Osteocyte (in vitro differentiated cells): ENCODE measurements around the gene CC2D2A. TPM values are rescaled to one million over a fixed set of nuclear protein-coding genes. Genes with fewer than 3 reads are reported as not detected.

ENCODE experiments used
- DNase-seq: peaks from one replicate; pipeline ENCODE4 v3.0.0; 2021; ENCODE audit warnings: mixed read lengths; ENCODE audit not compliant: unreplicated experiment; ENCODE audit errors: extremely low spot score
- H3K27ac Mint-ChIP-seq: one replicate; pipeline ENCODE4 v1.8.0; 2021; ENCODE audit warnings: mild to moderate bottlenecking, mixed read lengths; ENCODE audit not compliant: unreplicated experiment
- H3K27me3 Mint-ChIP-seq: one replicate; pipeline ENCODE4 v1.8.0; 2021; ENCODE audit warnings: mixed read lengths; ENCODE audit not compliant: unreplicated experiment
- H3K36me3 Mint-ChIP-seq: one replicate; pipeline ENCODE4 v1.8.0; 2021; ENCODE audit warnings: mixed read lengths; ENCODE audit not compliant: unreplicated experiment
- H3K4me1 Mint-ChIP-seq: one replicate; pipeline ENCODE4 v1.8.0; 2021; ENCODE audit warnings: mixed read lengths; ENCODE audit not compliant: unreplicated experiment
- H3K4me3 Mint-ChIP-seq: one replicate; pipeline ENCODE4 v1.8.0; 2021; ENCODE audit warnings: mild to moderate bottlenecking, moderate library complexity, mixed read lengths; ENCODE audit not compliant: unreplicated experiment
- H3K9me3 Mint-ChIP-seq: one replicate; pipeline ENCODE4 v1.8.0; 2021; ENCODE audit warnings: mixed read lengths; ENCODE audit not compliant: unreplicated experiment
- total RNA-seq: library from RNA; stranded (reverse); gene quantifications from 2 replicates; pipeline ENCODE4 v1.2.1, GENCODE V29; 2021
- TF ChIP-seq, protein P1 (sequence below): fragments of 200-600 bp; sonication (generic); IDR thresholded peaks from 2 replicates; pipeline ENCODE4 v1.5.0; 2021; ENCODE audit warnings: antibody characterized with exemption, mild to moderate bottlenecking, moderate library complexity

CC2D2A gene
- total RNA-seq, 1 donor from 2014 or later = 31.2 TPM

DNA sequence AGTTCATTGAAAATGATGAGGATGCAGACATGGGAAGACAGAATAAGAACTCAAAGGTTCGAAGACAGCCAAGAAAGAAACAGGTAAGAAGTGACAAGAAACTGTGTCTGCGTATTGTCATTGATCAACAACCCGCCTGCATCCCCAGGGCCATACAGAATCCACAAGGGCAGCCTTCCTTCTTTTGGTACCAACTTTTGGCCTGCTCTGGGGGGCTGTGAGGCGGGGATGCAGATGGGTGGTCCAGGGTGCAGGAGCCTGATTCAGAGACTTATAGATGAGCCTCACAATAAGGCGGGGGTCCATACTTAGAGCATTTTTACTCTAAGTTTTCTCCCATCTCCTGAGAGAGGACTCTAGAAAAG, 9.0 kb downstream of the CC2D2A start:
- Mint-ChIP-seq H3K36me3 (peaks cover 20% of the 10 kb centered on the region), H3K4me3 (peak overlapping the region; percentile 86), H3K4me1 (peaks cover 34% of the 10 kb centered on the region), H3K9me3 (peaks cover 4% of the 10 kb centered on the region), H3K27ac (peak overlapping the region; percentile 89), H3K27me3 (no peaks in the 10 kb centered on the region)
- DNase-seq = no peak
- TF ChIP-seq, protein P1, sequence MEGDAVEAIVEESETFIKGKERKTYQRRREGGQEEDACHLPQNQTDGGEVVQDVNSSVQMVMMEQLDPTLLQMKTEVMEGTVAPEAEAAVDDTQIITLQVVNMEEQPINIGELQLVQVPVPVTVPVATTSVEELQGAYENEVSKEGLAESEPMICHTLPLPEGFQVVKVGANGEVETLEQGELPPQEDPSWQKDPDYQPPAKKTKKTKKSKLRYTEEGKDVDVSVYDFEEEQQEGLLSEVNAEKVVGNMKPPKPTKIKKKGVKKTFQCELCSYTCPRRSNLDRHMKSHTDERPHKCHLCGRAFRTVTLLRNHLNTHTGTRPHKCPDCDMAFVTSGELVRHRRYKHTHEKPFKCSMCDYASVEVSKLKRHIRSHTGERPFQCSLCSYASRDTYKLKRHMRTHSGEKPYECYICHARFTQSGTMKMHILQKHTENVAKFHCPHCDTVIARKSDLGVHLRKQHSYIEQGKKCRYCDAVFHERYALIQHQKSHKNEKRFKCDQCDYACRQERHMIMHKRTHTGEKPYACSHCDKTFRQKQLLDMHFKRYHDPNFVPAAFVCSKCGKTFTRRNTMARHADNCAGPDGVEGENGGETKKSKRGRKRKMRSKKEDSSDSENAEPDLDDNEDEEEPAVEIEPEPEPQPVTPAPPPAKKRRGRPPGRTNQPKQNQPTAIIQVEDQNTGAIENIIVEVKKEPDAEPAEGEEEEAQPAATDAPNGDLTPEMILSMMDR = no peak

- DNase-seq = peak; percentile 88
- peak overlapping the region; percentile 86 for H3K4me3 Mint-ChIP-seq
- H3K27ac Mint-ChIP-seq = peak overlapping the region; percentile 89
- no peaks in the 10 kb centered on the region for H3K27me3 Mint-ChIP-seq
- H3K36me3 Mint-ChIP-seq = peaks cover 23% of the 10 kb centered on the region
- peaks cover 40% of the 10 kb centered on the region for H3K4me1 Mint-ChIP-seq
- TF ChIP-seq, protein P1 = peak; percentile 84
- peaks cover 4% of the 10 kb centered on the region for H3K9me3 Mint-ChIP-seq
Measured at GRCh38 chr4:15479089-15479912, 9.6 kb downstream of the CC2D2A start.

DNA sequence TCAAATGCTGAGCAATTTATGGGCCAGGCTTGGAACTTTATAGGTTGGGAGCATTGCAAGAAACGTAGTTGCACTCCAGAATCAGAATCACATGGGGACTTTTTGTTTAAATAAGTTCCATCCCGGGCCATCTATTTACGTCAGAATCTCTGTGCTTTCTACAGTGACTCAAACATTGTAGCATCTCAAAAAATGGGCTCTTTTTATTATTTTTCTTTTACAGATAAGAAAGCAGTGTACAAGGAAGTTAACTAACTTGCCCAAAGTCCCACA, 10.2 kb downstream of the CC2D2A start:
- H3K27me3 Mint-ChIP-seq = no peaks in the 10 kb centered on the region
- DNase-seq = no peak
- TF ChIP-seq, protein P1 = no peak
- H3K27ac Mint-ChIP-seq = peak overlapping the region; percentile 89
- H3K4me1 Mint-ChIP-seq = peaks cover 40% of the 10 kb centered on the region
- peaks cover 29% of the 10 kb centered on the region for H3K36me3 Mint-ChIP-seq
- peaks cover 4% of the 10 kb centered on the region for H3K9me3 Mint-ChIP-seq
- peak overlapping the region; percentile 86 for H3K4me3 Mint-ChIP-seq

DNA sequence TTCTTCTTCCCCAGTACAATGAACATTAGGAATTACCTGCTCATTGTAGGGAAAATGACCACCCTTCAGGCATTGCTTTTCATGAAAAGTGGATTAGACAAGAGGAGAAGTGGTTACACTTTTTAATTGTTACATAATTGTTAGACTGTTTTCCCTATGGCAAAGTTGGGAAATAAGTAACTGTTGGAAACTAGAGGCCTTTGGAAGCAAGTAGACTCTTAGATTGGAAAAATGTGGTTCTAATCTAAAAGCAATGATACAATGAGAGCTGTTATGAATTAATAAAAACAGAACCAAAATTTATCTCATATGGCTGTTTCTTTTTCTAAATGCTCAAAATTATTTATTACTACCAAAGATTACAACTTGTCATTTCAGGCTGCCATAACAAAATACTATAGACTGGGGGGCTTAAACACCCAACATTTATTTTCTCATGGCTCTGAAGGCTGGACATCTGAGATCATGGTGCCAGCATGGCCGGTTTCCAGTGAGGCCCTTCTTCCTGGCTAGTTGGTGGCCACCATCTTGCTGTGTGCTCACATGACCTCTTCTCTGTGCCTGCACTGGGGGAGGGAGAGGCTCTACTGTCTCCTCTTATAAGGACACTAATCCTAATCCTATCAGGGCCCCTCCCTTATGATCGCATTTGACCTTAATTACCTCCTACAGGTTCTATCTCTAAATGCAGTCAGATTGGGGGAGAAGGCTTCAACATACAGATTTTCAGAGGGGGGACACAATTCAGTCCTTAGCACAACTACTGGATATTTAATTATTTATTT, 12.5 kb downstream of the CC2D2A start:
- peaks cover 50% of the 10 kb centered on the region for H3K36me3 Mint-ChIP-seq
- peaks cover 27% of the 10 kb centered on the region for H3K9me3 Mint-ChIP-seq
- H3K4me3 Mint-ChIP-seq = no peak overlapping the region
- H3K27me3 Mint-ChIP-seq = no peaks in the 10 kb centered on the region
- DNase-seq = no peak
- no peak overlapping the region for H3K27ac Mint-ChIP-seq
- TF ChIP-seq, protein P1 = no peak
- H3K4me1 Mint-ChIP-seq = peaks cover 40% of the 10 kb centered on the region

GRCh38 chr4:15482842-15483241, 13.2 kb downstream of the CC2D2A start:
- DNase-seq = no peak

More at GRCh38 chr4:15482842-15483241, 13.2 kb downstream of the CC2D2A start:
- H3K9me3 Mint-ChIP-seq = peaks cover 33% of the 10 kb centered on the region
- TF ChIP-seq, protein P1 = no peak
- H3K27ac Mint-ChIP-seq = no peak overlapping the region
- H3K4me1 Mint-ChIP-seq = peaks cover 44% of the 10 kb centered on the region
- H3K36me3 Mint-ChIP-seq = peaks cover 56% of the 10 kb centered on the region
- H3K4me3 Mint-ChIP-seq = no peak overlapping the region
- no peaks in the 10 kb centered on the region for H3K27me3 Mint-ChIP-seq
